HepG2 (cell line): Measurements from ENCODE around the gene NECAP2.
A peak's percentile ranks its signal among the peaks of the same experiment; 100 is the strongest.

Experiments
- AHR ChIP-seq: IDR thresholded peaks from 2 replicates; pipeline ENCODE4 v1.6.1; 2018; ENCODE audit warnings: missing genetic modification reagents, missing compliant biosample characterization
- CEBPG ChIP-seq: IDR thresholded peaks from 2 replicates; pipeline ENCODE4 v1.6.1; 2016
- EZH2 ChIP-seq: conservative IDR thresholded peaks from 2 replicates; pipeline ENCODE4 v1.6.1; 2012; ENCODE audit warnings: mild to moderate bottlenecking, low read depth, low read length, moderate library complexity
- GRHL1 ChIP-seq: sonication (generic); formaldehyde crosslinking; conservative IDR thresholded peaks from 2 replicates; pipeline ENCODE4 v1.8.0; 2022; ENCODE audit warnings: missing genetic modification reagents
- MBD4 ChIP-seq: IDR thresholded peaks from 2 replicates; pipeline ENCODE4 v1.6.1; 2012; ENCODE audit warnings: low read length, inconsistent platforms, borderline replicate concordance
- RAD21 ChIP-seq: fragments of 450-650 bp; formaldehyde crosslinking; IDR thresholded peaks from 2 replicates; pipeline ENCODE4 v1.5.0; 2020; ENCODE audit warnings: mild to moderate bottlenecking
- TCF7L2 ChIP-seq: IDR thresholded peaks from 2 replicates; pipeline ENCODE4 v1.6.1; 2011; ENCODE audit warnings: mild to moderate bottlenecking, low read depth, low read length, moderate library complexity
- THRA ChIP-seq: sonication (generic); formaldehyde crosslinking; IDR thresholded peaks from 2 replicates; pipeline ENCODE4 v1.4.0; 2020; ENCODE audit warnings: missing genetic modification reagents, borderline replicate concordance
- ZNF282 ChIP-seq: fragments of 450-650 bp; IDR thresholded peaks from 2 replicates; pipeline ENCODE4 v1.6.1; 2018; ENCODE audit not compliant: partially characterized antibody
- ZNF660 ChIP-seq: sonication (generic); formaldehyde crosslinking; IDR thresholded peaks from 2 replicates; pipeline ENCODE4 v1.5.1; 2020; ENCODE audit warnings: mild to moderate bottlenecking, low read depth, missing genetic modification reagents, borderline replicate concordance
- TF ChIP-seq, protein P1 (sequence below): sonication (generic); formaldehyde crosslinking; IDR thresholded peaks from 2 replicates; pipeline ENCODE4 v1.9.0; 2021; ENCODE audit warnings: missing genetic modification reagents, borderline replicate concordance
- TF ChIP-seq, protein P2 (sequence below): sonication (generic); formaldehyde crosslinking; conservative IDR thresholded peaks from 2 replicates; pipeline ENCODE4 v1.4.0; 2020; ENCODE audit warnings: missing genetic modification reagents
- TF ChIP-seq, protein P3 (sequence below): fragments of 450-650 bp; IDR thresholded peaks from 2 replicates; pipeline ENCODE4 v1.6.1; 2016

DNA sequence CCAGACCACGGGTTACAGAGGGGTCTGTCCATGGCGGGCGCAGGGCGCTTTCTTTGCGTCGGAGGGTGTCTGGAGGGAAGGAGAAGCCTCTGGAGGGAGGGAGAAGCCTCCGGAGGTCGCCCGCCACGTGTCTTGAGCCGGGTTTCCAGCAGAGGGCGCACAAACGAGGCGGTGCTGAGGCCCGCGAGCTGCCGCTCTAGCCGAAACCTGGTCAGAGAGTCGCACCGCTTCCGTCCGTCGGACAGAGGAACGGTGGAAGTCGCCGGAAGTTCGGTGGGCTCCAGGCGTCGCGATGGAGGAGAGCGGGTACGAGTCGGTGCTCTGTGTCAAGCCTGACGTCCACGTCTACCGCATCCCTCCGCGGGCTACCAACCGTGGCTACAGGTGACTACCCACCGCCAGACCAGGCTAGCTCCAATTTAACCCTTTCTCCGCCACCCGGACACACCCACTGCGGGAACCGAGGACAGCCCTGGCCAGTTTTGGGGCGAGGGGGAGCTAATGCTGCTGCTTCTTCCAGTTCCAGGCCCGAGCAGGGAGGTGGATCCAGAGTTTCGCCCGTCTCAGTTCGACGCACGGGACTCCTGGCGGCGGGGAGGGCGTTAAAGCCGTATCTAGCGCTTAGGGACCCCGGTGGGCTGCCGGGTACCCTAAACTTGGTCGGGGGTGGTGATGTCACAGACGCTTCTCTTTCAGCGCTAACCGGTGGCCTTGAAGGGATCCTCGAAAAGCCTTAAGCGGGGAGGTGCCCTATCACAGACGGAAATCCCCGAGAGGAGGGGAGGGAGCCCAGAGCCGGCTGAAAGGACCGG lies at the start of gene NECAP2:
- TF ChIP-seq AHR = no peak; the same call in 1 of the 2 replicates
- TF ChIP-seq, protein P1, sequence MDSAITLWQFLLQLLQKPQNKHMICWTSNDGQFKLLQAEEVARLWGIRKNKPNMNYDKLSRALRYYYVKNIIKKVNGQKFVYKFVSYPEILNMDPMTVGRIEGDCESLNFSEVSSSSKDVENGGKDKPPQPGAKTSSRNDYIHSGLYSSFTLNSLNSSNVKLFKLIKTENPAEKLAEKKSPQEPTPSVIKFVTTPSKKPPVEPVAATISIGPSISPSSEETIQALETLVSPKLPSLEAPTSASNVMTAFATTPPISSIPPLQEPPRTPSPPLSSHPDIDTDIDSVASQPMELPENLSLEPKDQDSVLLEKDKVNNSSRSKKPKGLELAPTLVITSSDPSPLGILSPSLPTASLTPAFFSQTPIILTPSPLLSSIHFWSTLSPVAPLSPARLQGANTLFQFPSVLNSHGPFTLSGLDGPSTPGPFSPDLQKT (CRISPR knock-in tag) = peak; percentile 64; the same call in 1 of the 2 replicates
- no peak for TF ChIP-seq EZH2
- no peak for TF ChIP-seq TCF7L2
- TF ChIP-seq CEBPG = peak; percentile 41; the same call in 1 of the 2 replicates
- no peak for TF ChIP-seq GRHL1 (CRISPR knock-in tag)
- TF ChIP-seq, protein P2, sequence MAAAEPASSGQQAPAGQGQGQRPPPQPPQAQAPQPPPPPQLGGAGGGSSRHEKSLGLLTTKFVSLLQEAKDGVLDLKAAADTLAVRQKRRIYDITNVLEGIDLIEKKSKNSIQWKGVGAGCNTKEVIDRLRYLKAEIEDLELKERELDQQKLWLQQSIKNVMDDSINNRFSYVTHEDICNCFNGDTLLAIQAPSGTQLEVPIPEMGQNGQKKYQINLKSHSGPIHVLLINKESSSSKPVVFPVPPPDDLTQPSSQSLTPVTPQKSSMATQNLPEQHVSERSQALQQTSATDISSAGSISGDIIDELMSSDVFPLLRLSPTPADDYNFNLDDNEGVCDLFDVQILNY (CRISPR knock-in tag) = peak; percentile 66; the same call in 1 of the 2 replicates
- TF ChIP-seq, protein P3, sequence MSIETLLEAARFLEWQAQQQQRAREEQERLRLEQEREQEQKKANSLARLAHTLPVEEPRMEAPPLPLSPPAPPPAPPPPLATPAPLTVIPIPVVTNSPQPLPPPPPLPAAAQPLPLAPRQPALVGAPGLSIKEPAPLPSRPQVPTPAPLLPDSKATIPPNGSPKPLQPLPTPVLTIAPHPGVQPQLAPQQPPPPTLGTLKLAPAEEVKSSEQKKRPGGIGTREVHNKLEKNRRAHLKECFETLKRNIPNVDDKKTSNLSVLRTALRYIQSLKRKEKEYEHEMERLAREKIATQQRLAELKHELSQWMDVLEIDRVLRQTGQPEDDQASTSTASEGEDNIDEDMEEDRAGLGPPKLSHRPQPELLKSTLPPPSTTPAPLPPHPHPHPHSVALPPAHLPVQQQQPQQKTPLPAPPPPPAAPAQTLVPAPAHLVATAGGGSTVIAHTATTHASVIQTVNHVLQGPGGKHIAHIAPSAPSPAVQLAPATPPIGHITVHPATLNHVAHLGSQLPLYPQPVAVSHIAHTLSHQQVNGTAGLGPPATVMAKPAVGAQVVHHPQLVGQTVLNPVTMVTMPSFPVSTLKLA = peak; percentile 78
- no peak for TF ChIP-seq ZNF660 (CRISPR knock-in tag)
- no peak for TF ChIP-seq ZNF282
- TF ChIP-seq MBD4 = no peak
- TF ChIP-seq RAD21 (CRISPR knock-in tag) = peak; percentile 71
- TF ChIP-seq THRA (CRISPR knock-in tag) = peak; percentile 65; the same call in 1 of the 2 replicates
